T-helper 2 cell treated with Interferon-gamma antibody and Interleukin-4, amounts not matched to agents 100 ng/mL and 5 ng/mL, for 36 hours (primary cell): Measurements from ENCODE around the gene FCN1. TPM values are rescaled to one million over a fixed set of nuclear protein-coding genes. Genes with fewer than 3 reads are reported as not detected.

Experiments
- intact Hi-C: fragments of 100-400 bp; cut with micrococcal nuclease; formaldehyde crosslinking; loops from one replicate; pipeline ENCODE4 v1.15.1; 2023
- total RNA-seq: library from RNA; stranded (reverse); gene quantifications from 2 replicates; pipeline ENCODE4 v1.2.3, GENCODE V29; 2022

The FCN1 gene
- total RNA-seq, 1 donor from 2014 or later: not detected

DNA sequence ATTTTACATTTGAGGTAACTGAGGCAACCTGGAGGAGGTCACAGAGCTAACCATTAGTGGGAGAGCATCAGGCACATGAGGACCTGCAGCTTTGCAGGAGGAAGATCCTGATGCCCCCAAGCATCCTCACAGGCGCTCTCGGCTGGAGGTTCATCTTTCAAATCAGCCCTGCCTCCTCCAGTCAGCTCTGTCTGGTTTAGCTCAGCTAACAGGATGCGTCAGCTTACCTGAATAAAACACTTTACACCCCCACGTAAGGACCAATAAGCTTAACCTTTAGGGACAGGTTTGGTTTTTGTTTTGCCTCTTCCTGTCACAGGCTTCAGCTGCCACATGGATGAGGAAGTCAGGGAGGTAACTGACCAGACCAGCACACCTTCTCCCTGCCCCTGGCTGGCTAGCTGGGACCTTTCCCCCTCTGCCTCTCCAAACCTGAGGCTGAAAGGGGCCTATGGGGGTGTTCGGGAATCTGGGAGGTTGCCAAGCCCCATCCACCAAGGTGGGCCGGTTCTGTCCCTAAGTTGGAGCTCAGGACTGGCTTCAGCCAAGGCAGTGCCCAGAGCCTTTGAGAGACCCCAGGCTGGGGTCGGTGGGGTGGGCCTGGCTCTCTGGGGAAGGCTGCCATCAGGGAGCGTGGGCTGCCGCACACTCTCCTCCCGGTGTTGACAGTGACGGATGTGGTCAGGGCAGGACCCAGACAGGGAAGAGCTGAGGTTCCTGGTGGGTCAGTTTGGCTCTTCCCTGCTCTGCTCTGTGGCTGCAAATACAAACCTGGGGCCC, 20.0 kb upstream of the FCN1 start:
- intact Hi-C loops: no loop called here

DNA sequence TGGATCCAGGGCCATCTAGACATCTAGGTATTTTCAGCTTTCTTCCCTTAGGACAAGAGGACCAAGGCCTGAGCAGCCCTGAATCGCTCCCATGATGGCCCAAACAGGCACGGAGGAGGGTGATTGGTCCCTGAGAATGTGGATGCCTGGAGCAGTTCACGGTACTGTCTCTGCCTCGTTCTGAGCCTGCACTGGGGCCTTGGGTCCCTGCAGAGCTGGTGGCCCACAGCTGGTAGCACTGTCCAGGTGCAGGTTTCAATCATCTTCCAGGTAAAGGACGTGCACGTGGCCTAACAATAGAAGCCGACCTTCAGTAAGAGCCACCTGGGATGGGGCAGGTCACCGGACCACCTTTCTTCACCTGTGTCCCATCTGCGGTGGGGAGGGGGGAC, 19.4 kb upstream of the FCN1 start:
- intact Hi-C loops: no loop called here

DNA sequence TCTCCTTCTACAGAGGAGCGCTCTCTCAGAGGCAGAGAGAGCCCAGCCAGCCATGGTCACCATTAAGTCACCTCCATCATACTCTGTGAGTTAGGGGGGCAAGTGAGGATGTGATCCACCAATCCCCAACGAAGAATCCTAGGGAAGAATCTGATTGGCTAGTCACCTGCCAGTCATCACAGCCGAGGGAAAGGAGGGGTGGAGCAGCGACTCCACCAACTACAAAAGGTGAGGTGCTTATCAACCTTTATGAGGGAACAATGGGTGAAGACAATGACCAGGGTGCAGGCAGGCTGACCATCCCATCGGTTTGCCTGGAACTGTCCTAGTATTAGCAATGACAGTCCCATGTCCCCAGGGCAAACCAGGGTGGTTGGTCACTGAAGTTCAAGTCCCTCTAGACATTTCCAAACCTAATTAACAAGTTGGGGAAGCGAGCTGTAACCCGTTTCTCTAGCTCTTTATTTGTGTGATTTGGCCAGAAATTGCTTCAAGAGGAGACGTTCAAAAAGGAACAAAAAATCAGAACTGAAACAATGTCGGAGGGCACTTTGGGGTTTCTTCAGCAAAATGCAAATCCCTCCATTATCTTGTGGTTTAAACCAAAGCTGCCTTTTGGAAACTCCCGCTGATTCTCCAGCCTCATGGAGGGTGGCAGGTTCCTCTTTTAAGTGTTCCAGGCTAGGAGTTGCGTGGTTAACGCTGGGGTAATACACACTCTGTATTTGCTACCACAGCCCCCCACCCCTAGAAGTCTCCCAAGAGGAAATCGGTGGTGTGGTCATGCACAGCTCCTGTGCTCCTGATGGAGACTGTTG, 18.8 kb upstream of the FCN1 start:
- intact Hi-C loops: no loop called here

DNA sequence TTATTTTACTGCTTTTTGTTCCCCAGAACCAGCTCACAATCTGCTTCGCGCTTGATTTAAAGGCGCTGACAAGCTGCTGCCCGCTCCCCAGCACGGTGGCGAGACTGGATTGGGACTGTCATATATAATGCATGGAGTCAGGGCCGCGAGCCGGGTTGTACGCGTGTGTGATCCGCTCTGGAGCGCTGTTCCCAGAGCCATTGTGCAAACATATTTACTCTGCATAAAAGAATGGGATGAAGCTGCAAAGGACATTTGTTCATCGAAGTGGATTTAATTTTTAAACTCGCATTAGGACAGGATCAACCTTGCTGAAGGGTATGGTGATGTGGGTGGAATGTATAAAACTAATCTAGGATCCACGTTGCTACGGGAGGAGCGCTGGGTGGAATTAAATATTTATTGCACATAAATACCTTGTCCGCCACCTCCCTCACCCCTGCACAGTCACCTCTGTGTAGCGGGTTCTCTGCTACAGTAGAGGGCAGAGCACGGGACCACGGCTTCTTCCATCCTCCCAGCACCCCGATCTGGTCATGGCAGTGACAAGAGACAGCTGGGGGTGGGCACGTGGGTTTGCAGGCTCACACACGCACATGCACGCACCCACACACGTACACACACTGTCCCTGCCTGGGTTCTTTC, 18.1 kb upstream of the FCN1 start:
- intact Hi-C loops: no loop called here

DNA sequence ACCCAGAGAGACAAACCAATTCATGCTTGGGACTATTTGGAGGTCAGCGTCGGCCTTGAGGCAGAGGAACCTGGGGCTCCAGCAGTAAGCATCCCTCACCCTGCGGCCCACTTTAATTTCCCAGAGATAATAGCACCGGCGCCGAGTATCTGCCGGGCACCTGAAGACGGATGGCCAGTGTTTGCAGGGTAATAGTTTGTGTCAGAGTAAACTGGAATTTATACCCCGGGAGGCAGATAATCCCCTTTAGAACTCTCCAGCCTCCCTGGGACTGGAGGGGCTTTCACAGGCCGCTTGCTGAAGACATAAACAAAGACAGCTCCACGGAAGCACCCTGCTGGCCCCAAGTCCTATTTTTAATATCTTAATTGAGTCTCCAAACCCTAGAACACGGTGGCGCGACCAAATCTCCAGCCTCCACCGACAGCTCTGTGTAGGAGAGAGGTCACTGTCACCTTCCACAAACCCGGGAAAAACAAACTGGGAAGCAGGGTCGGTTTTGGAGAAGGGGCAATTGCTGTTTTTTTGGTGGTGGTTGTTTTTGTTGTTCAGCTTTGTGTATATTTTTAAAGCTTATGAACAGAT, 17.4 kb upstream of the FCN1 start:
- intact Hi-C loops: no loop called here

DNA sequence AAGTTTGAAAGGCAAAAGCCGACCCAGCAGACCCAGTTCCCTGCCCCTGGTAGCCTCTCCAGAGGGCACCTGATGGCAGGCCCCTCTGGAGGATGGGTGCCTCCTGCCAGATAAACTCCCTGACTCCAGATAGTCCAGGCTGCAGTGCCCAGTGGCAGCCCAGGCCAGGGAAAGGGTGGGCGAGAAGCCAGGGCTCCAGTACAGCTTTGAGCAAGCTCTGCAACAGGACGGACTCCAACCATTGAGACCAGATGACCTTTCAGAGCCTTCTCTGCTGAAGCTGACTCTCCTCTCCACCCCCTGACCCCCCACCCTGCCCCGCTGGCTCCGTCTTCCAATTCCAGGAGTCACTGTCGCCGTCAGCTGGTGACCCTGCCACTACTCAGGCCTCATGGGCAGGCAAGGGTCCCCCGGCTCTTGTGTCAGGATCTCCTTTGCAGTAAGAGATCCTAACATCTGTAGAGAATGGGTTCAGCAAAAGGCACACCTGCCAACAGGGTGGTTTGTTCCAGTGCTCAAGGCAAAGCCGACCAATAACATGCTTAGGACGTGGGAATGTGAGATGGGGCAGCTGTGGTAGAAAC, 15.5 kb upstream of the FCN1 start:
- intact Hi-C loops: no loop called here

DNA sequence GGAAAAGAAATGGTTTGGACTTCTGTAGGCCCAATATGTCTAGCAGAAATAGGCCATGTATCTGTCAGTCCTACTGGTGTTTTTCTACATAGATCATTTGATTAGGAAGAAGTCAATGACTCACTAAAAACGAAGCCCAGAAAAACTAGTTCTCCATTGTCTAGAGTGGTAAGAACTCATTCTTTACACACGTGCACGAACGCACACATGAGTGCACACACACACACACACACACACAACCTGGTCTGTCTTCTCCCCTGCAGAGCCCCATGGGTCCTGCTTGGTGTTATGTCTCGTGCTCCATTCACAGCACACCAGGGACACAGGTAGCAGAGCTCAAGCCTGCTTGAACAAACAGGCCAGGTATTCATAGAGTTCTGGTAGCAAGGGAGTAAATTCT, 14.9 kb upstream of the FCN1 start:
- intact Hi-C loops: no loop called here

DNA sequence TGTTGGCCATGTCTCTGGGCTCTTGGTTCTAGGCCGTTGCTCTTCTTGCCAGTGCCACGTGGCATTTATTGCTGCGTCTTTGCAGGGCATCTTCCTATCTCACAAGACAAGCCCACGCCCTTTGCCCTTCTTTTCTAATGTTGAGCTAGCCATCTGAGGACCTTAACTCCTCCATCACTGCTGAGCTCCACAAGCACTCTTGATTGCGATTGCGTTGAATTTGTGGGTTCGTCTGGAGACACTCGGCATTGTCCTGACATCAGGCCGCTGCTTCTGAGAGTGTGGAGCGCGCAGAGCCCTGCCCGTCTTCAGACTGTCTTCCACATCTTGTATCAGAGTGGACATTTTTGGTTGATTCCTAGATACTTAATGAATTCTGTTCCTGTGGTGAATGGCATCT, 14.5 kb upstream of the FCN1 start:
- intact Hi-C loops: no loop called here

DNA sequence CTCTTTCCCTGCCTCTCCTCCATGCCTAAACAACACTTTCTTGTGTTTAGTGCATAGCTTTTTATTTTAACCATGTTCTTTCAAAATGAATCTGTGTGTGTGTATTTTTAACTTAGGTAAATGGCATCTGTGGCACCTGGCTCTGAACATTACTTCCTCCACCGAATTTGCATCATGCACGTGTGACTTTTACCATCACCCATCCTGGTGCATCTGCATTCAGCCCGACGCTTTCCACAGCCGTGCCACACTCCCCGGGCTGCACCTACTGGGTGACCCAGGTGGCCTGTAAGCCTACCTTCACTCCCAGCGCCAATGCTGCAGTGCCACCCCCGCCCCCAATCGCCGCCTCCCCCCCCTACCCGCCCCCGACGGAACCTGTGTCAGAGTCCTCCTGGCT, 12.7 kb upstream of the FCN1 start:
- intact Hi-C loops: no loop called here

DNA sequence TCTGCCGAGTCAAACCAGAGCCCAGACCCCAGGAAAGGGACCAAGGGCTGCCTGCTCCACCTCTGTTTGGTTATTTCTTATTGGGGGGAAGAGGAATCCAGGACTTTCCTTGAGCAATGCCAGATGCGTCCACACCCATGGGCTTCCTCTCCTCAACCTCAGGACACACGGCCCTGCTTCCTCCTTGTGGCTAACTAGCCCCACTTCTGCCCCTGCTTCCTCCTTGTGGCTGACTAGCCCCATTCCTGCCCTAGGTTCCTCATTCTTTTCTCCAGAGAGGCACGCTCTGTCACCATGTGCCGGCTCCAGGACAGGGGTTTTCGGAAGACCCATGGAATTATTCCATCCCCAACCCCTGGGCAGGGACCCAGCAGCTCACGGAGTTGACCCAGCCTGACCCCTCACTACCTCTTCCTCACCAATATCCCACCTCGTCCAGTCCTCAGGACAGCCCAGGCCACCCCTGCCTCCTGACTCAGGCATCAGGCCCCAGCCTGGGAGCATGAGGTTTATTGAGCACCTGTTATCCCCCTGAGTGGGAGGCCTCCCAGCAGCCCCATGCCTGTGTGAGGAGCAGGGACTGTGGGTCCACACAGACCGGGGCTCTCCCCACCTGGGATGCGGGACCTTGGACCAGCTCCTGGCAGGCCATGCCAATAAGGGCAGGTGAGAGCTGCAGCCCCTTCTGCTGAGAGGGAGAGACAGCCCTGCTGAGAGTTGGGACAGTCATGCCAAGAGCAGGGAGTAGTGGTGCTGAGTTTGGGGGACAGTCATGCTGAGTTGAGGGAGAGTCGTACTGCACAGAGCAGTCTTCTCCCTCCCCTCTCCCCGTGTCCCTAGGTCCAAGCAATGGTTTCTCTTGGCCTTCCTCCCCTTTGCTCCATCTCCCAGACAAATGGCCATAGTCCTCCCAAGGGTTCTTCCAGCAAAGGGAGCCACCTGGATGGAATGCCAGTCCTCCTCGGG, 11.8 kb upstream of the FCN1 start:
- intact Hi-C loops: no loop called here

DNA sequence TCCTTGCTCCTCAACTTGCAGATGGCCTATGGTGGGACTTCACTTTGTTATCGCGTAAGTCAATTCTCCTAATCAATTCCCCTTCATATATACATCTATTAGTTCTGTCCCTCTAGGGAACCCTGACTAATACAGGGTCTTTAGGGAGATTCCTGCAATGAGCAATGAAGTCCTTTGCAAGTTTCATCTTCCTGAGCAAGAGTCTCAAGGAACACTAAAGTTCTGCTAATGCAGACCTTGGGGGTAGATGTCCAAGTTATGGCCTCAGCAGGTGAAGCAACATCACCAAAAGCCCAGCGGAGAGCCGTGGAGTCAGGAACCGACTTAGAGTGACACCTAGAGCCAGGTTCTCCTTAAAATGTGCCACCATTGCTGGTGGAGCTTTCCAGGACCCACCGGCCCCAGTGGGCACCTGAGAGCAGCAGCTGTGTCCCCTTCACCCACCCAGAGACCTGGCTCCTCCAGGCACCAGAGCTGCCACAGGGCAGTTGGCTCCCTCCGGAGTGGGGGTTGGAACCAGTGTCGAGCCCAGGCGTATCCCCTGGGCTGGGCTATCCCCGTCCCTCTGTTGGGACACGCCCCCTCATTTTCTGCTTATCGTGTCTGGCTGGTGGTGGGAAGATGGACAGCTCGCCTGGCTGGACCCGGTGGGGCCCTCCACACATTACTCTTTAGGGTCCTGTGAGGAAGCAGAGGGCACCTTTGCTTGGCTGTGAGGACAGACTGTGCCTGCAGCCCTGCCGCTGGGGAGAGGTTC, 10.9 kb upstream of the FCN1 start:
- intact Hi-C loops: no loop called here

DNA sequence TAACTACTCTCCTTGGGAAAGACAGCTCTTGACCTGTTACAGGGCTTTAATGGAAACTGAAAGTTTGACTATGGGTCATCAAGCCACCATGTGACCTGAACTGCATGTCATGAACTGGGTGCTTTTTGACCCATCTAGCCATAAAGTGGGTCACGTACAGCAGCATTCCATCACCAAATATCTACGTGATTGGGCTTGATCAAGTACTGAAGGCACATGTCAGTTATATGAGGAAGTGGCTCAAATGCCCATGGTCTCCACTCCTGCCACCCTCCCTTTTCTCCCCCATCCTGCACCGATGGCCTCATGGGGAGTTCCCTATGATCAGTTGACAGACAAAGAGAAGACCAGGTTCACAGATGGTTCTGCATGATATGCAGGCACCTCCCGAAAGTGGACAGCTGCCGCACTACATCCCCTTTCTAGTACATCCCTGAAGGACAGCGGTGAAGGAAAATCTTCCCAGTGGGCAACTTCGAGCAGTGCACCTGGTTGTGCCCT, 7.3 kb upstream of the FCN1 start:
- intact Hi-C loops: no loop called here

DNA sequence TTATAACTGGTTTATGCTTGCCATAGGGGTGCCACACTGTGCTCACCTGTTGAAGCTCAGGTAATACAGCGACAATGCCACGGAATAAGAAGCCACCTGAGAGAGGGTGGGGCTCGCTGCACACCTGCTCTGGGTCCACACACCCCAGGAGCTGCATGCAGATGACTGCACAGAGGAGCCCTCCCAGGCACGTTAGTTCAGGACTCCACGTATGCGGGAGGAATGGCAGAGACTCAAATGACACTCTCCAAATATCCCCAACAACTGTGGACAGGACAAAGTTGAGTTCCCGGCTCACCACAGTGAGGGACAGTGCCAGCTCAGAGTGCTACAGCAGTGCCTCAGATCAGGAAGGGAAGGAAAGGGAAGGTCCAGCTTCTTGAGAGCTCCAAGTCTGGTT, 5.8 kb upstream of the FCN1 start:
- intact Hi-C loops: no loop called here

DNA sequence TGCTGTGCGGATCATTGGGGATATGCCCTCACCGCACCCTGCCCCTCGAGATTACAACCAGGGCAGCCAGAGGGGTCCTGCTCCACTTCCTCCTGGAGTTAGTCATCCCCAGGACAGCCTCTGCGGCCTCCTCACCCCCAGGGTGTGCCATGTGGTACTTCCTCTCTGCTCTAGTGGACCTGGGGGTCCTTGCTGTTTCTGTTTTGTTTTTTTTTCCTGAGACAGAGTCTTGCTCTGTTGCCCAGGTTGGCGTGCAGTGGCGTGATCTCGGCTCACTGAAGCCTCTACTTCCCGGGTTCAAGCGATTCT, 5.2 kb upstream of the FCN1 start:
- intact Hi-C loops: no loop called here

DNA sequence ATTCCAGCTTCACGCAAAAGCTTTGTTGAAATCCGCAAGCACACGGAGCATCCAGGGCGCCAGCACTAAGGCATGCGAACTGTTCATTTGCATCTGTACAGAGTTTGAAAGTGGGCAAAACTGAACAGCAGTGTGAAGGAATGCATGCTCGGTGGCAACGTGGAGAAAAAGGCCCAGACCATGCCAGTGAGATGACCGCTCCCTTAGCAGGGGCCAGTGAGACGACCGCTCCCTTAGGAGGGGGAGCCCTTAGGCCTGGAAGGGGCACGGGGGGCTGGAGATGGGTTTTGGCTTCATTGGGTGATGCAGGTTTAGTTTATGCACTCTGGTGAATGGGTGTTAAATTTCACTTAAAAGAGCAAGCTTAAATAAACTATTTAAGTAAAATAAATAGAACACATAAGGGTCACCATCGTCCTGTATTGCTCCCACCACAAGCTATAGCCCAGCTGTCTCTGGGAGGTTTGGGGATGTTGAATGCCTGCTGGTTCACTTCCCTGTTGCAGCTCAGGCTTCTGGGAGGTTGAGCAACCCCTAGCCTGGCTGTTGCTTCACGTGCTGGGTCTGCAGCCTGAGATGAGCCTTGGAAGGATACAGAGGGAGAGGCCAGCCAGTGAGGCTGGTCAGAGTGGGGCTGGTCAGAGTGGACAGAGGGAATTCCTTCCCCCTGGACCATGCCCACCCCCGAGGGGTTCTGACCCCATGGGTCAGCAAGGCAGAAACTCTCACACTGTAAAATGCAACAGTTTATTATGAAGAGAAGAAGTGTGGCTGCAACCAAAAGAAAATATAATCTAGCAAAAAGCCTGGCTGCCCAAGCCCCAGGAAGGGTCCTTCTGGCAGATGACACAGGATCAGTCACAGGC, 4.6 kb upstream of the FCN1 start:
- intact Hi-C loops: no loop called here

DNA sequence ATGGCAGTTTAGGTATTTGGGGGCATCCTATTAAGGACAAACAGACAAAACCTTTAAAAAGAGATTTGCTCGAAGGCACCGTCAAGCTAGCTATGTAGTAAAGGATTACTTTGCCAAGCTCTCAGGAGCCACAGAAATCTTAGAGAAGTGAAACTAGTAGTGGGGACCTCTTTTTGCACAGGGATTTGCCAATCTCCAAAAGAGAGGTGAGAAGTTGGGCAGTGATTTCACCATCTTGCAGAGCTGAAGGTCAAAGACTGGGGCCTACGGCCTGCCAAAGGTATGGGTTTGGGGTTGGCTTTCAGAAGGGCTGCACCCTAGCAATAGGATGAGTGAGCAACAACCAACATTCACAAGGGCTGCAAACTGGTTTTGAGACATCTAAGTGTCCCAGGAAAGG, 1.6 kb upstream of the FCN1 start:
- intact Hi-C loops: no loop called here

DNA sequence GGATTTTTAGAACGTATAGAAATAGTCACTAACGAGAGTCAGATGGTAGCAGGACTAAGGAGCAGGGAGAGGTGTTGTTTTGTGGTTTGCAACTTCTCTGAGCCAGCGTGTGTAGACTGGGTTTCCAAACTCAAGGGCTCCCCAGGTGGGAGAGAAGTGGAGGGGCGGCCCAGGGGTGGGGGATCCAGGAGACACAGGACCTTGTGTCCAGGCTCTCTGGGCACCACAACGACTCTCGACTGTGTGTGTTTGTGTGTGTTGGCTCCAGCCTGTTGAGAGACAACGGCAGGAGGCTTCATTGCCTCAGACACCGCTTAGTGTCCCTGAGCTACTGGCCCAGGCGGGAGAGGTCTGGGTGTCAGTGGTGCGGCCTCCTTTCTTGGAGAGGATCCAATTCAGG, 934 bp upstream of the FCN1 start:
- intact Hi-C loops: no loop called here

DNA sequence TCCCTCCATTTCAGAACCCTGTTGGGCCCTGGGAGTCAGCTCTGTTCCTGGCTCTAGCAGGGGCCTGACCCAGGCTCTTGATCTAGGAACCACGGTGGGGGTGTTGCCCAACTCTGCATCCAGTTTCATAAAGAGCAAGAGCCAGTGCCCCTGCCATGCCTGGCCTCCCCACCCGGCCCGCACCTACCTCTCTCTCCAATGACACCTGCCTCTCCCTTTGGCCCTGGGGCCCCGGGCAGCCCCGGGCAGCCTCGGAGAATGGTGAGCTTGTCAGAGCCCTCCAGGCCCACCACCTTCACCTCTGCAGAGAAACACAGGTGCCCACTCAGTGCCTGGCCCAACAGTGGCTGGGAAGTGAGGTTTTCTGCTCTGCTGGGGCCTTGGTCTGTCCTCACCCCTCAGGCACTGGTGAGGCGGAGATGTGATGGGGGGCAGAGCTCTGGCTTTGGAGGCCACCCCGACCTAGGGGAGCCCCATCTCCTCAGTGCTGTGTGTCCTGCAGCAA, 1.5 kb downstream of the FCN1 start:
- intact Hi-C loops: no loop called here
